Hepatocyte (in vitro differentiated cells): ENCODE results near the gene CYTH4. TPM values are rescaled to one million over a fixed set of nuclear protein-coding genes. Genes with fewer than 3 reads are reported as not detected.

Experiments used
- DNase-seq: peaks from one replicate; pipeline ENCODE4 v3.0.0-alpha.2; 2016; ENCODE audit warnings: low spot score
- H2AFZ ChIP-seq: fragments of 200-600 bp; sonication (generic); 2 replicates; pipeline ENCODE4 v1.6.0; 2016; ENCODE audit warnings: antibody characterized with exemption, mild to moderate bottlenecking
- H3K27ac ChIP-seq: fragments of 200-600 bp; sonication (generic); 2 replicates; pipeline ENCODE4 v1.5.1; 2016; ENCODE audit warnings: mild to moderate bottlenecking
- H3K27me3 ChIP-seq: fragments of 200-600 bp; sonication (generic); 2 replicates; pipeline ENCODE4 v1.6.1; 2016
- H3K36me3 ChIP-seq: fragments of 200-600 bp; sonication (generic); replicated peaks from 2 replicates; pipeline ENCODE4 v1.5.1; 2016; ENCODE audit warnings: low read depth; ENCODE audit not compliant: insufficient read depth
- H3K4me1 ChIP-seq: fragments of 200-600 bp; sonication (generic); 2 replicates; pipeline ENCODE4 v1.5.1; 2016; ENCODE audit warnings: mild to moderate bottlenecking, moderate library complexity; ENCODE audit not compliant: insufficient read depth
- H3K4me2 ChIP-seq: fragments of 200-600 bp; sonication (generic); 2 replicates; pipeline ENCODE4 v1.6.0; 2016
- H3K4me3 ChIP-seq: fragments of 200-600 bp; sonication (generic); 2 replicates; pipeline ENCODE4 v1.5.1; 2016; ENCODE audit warnings: mild to moderate bottlenecking
- H3K79me2 ChIP-seq: fragments of 200-600 bp; sonication (generic); 2 replicates; pipeline ENCODE4 v1.6.0; 2017; ENCODE audit warnings: mild to moderate bottlenecking
- H3K9me2 ChIP-seq: fragments of 200-600 bp; sonication (generic); replicated peaks from 2 replicates; pipeline ENCODE4 v1.6.0; 2017; ENCODE audit warnings: mild to moderate bottlenecking; ENCODE audit not compliant: insufficient read depth
- H3K9me3 ChIP-seq: fragments of 200-600 bp; sonication (generic); 2 replicates; pipeline ENCODE4 v1.5.1; 2016; ENCODE audit warnings: low read depth, mild to moderate bottlenecking
- H4K20me1 ChIP-seq: fragments of 200-600 bp; sonication (generic); 2 replicates; pipeline ENCODE4 v1.6.0; 2016; ENCODE audit warnings: mild to moderate bottlenecking; ENCODE audit not compliant: insufficient read depth, poor library complexity, severe bottlenecking
- CTCF ChIP-seq: fragments of 200-600 bp; sonication (generic); IDR thresholded peaks from 2 replicates; pipeline ENCODE4 v1.5.1; 2016; ENCODE audit warnings: antibody characterized with exemption, mild to moderate bottlenecking; ENCODE audit not compliant: poor library complexity
- EZH2 ChIP-seq: fragments of 200-600 bp; sonication (generic); IDR thresholded peaks from 2 replicates; pipeline ENCODE4 v1.6.1; 2016; ENCODE audit warnings: antibody characterized with exemption, mild to moderate bottlenecking, borderline replicate concordance
- EZH2phosphoT487 ChIP-seq: fragments of 200-600 bp; sonication (generic); IDR thresholded peaks from one replicate; pipeline ENCODE4 v1.6.1; 2018; ENCODE audit warnings: antibody characterized with exemption, mild to moderate bottlenecking, low read depth, moderate library complexity; ENCODE audit not compliant: unreplicated experiment, severe bottlenecking
- WGBS: methylation state at CpG from one replicate; pipeline ENCODE4 v1.1.6; 2016; ENCODE audit warnings: low lambda C conversion rate; ENCODE audit errors: missing lambda C conversion rate; 5-methylcytosine and 5-hydroxymethylcytosine counted together
- polyA plus RNA-seq: library from polyadenylated mRNA; unstranded; fragments of >200 nt; fragmentation: Nextera tagmentation; extraction: Ambion mirVana; gene quantifications from 2 replicates; pipeline ENCODE4 v1.2.1, GENCODE V29; 2016
- total RNA-seq: library from RNA; depleted of rRNA; stranded (reverse); fragments of >200 nt; gene quantifications from 2 replicates; pipeline ENCODE4 v1.2.3, GENCODE V29; 2014

The CYTH4 gene
- total and polyA plus RNA-seq, 2 experiments from 2014 or later, result 0.57 to 0.94 TPM

DNA sequence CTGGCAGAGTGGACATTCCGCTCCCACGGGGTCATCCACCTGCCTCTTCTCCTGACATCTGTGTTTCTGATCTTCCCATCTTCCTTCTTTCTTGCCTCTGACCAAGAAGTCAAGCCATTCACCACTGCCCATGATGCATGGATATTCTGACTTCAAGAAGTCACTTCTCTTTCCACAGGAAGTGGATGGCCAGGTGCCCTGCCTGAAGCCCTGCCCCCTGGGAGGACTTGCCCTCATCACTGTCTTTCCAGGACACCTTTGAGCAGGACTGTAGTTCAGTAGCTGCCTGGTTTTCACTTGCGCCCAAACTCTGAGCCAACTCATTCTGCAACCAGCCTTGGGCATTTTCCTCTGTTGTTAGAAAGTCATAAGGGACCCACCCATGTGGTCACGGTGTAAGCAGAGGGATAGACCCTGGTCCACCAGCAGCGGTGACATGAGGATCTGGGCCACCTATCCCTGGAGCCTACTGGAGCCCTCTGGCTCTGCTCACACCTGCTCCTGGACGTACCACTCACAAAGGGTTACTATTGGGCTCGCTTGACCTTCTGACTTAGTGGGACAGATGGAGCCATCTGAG is 6.9 kb downstream of the CYTH4 start:
- no peaks in the 10 kb centered on the region for H3K9me2 ChIP-seq
- WGBS, result 93% methylated on average over 7 of the region's 7 CpGs
- no peak overlapping the region for H3K4me3 ChIP-seq
- no peak overlapping the region for H2AFZ ChIP-seq
- H3K36me3 ChIP-seq, result no peaks in the 10 kb centered on the region
- no peaks in the 10 kb centered on the region for H4K20me1 ChIP-seq
- no peak for DNase-seq
- TF ChIP-seq EZH2phosphoT487, result no peak
- TF ChIP-seq CTCF, result no peak
- TF ChIP-seq EZH2, result no peak
- no peaks in the 10 kb centered on the region for H3K27me3 ChIP-seq
- no peak overlapping the region for H3K4me2 ChIP-seq
- no peaks in the 10 kb centered on the region for H3K9me3 ChIP-seq
- no peaks in the 10 kb centered on the region for H3K79me2 ChIP-seq
- H3K4me1 ChIP-seq, result no peaks in the 10 kb centered on the region
- H3K27ac ChIP-seq, result no peak overlapping the region

GRCh38 chr22:37290737-37291136 is 8.4 kb downstream of the CYTH4 start:
- Histone ChIP-seq H2AFZ (no peak overlapping the region), H3K36me3 (no peaks in the 10 kb centered on the region), H3K9me2 (no peaks in the 10 kb centered on the region), H3K27me3 (no peaks in the 10 kb centered on the region), H4K20me1 (no peaks in the 10 kb centered on the region), H3K4me1 (no peaks in the 10 kb centered on the region), H3K4me2 (no peak overlapping the region), H3K4me3 (no peak overlapping the region), H3K79me2 (no peaks in the 10 kb centered on the region), H3K27ac (no peak overlapping the region), H3K9me3 (no peaks in the 10 kb centered on the region)
- no peak for DNase-seq
- TF ChIP-seq CTCF (no peak), EZH2 (no peak), EZH2phosphoT487 (no peak)
- WGBS, result 80% methylated on average over 7 of the region's 7 CpGs

DNA sequence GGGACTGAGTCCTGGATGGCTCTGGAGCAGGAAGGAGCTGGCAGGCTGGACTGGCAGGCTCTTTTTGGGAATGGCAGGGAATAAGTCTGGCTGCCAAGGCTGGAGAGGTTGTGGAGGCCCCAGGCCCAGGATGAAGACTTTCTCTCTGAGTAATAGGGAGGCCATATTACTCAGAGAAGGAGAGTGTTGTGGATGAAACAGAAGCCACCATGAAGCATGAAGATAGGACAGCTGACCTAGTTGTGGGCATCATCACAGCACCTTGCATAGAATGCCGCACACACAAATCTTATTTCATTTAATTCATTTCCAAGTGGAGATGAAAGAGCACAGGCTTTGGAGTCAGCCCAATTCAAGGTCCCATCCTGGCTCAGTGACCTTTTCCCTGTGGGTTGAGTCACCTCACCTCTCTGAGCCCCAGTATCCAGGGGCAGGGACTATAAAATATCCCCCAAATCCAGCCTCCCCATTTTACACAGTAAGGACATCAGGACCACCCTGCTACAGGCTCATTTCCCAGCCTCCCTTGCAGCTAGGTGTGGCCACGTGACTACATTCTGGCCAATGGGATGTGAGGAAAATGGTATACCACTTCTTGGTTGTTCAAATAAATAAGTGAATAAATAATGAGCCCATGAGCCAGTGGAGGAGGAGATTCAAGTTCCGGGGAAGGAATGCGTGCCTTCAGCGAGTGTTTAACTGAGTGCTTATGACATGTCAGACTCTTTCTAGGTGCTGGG is 9.4 kb downstream of the CYTH4 start:
- no peaks in the 10 kb centered on the region for H3K79me2 ChIP-seq
- no peak for DNase-seq
- no peaks in the 10 kb centered on the region for H3K9me3 ChIP-seq
- H2AFZ ChIP-seq, result no peak overlapping the region
- H3K4me1 ChIP-seq, result no peaks in the 10 kb centered on the region
- H3K27me3 ChIP-seq, result no peaks in the 10 kb centered on the region
- no peak overlapping the region for H3K4me3 ChIP-seq
- TF ChIP-seq EZH2phosphoT487 (no peak), CTCF (no peak), EZH2 (no peak)
- no peak overlapping the region for H3K27ac ChIP-seq
- H3K4me2 ChIP-seq, result no peak overlapping the region
- WGBS, result 92% methylated on average over 5 of the region's 5 CpGs
- no peaks in the 10 kb centered on the region for H4K20me1 ChIP-seq
- no peaks in the 10 kb centered on the region for H3K36me3 ChIP-seq
- H3K9me2 ChIP-seq, result no peaks in the 10 kb centered on the region
